ENCODE measurements around the gene CTR9. TPM values are rescaled to one million over a fixed set of nuclear protein-coding genes. Genes with fewer than 3 reads are reported as not detected.

Gene CTR9
- total RNA-seq, 1 donor from 2014 or later = 39.8 TPM

DNA sequence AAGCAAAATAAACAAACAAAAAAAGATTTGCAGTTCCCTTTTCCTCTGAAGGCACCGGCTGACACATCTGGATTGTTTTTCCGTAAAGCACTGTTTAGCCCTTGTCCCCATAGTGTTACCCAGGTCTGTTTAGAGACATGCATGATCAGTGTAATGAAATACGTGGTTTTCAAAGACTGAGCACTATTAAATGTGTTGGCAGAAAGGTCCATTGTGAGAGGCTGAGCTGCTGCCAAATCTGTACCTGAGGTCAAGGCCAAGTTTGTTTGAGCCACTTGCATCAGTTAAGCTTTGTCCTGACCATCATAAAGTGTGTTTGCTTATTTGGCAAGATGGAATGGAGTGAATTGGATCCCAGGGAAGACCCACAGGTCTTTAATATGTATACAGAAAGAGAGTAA lies 26.3 kb downstream of the CTR9 start:
- Mint-ChIP-seq H3K27me3 (ENCODE audit: low read depth) (no peaks in the 10 kb centered on the region), H3K36me3 (ENCODE audit: low read depth) (peaks cover 16% of the 10 kb centered on the region), H3K27ac (ENCODE audit: unreplicated experiment) (no peak overlapping the region), H3K4me3 (no peak overlapping the region), H3K9me3 (no peaks in the 10 kb centered on the region), H3K4me1 (no peaks in the 10 kb centered on the region)
- TF ChIP-seq, protein P1, sequence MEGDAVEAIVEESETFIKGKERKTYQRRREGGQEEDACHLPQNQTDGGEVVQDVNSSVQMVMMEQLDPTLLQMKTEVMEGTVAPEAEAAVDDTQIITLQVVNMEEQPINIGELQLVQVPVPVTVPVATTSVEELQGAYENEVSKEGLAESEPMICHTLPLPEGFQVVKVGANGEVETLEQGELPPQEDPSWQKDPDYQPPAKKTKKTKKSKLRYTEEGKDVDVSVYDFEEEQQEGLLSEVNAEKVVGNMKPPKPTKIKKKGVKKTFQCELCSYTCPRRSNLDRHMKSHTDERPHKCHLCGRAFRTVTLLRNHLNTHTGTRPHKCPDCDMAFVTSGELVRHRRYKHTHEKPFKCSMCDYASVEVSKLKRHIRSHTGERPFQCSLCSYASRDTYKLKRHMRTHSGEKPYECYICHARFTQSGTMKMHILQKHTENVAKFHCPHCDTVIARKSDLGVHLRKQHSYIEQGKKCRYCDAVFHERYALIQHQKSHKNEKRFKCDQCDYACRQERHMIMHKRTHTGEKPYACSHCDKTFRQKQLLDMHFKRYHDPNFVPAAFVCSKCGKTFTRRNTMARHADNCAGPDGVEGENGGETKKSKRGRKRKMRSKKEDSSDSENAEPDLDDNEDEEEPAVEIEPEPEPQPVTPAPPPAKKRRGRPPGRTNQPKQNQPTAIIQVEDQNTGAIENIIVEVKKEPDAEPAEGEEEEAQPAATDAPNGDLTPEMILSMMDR (conservative IDR thresholded peaks at IDR 0.05) = no peak
- no peak for DNase-seq (ENCODE audit: low read depth, low spot score)

DNA sequence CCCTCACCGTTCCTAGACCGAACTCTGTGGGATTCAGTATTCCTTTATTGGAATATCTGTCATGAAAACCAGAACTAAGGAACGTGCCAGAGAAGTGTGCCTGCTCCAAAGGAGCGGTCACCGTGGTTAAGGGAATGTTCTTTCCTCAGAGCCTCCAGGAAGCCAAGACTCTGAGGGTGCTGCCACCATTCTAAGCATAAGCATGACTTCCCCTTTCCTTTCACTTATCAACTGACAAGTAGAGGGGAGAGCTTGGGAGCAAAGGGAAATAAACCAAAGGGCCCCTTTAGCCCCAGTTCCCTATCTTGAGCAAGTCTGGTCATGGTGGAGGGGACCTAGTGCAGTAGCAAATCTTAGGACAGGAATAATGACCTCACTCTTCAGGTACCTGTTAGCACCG lies 26.8 kb downstream of the CTR9 start:
- H3K4me1 Mint-ChIP-seq = no peaks in the 10 kb centered on the region
- TF ChIP-seq, protein P1 (conservative IDR thresholded peaks at IDR 0.05) = no peak
- peaks cover 16% of the 10 kb centered on the region for H3K36me3 Mint-ChIP-seq (ENCODE audit: low read depth)
- H3K9me3 Mint-ChIP-seq = no peaks in the 10 kb centered on the region
- H3K4me3 Mint-ChIP-seq = no peak overlapping the region
- no peaks in the 10 kb centered on the region for H3K27me3 Mint-ChIP-seq (ENCODE audit: low read depth)
- no peak overlapping the region for H3K27ac Mint-ChIP-seq (ENCODE audit: unreplicated experiment)
- DNase-seq (ENCODE audit: low read depth, low spot score) = no peak

DNA sequence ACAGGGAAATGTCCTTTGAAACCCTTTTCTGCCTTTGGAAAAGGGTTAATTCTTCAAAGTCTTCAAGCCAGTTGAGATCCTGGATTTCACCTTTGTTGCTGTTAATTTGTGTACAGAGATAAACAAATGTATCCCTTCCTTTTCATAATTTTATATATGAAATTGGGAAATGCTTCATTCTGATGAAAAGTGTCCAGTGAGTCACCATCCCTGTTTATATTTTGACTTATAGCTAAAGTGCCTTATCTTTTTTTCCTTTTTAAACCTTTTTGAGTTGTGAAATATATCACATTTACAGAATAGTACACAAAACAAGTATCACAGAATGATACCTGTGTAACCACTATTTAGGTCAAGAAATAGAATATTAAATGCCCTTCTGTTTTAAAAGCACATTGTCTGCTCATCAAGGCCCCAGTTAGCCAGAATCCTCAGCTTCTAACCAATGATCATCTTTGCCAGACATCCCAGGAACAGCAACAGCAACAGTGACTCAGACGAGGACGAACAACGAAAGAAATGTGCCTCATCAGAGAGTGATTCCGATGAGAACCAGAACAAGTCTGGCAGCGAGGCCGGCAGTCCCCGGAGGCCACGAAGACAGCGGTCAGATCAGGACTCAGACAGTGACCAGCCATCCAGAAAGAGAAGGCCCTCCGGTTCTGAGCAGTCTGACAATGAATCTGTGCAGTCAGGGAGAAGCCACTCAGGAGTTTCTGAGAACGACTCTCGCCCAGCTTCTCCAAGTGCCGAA lies 27.3 kb downstream of the CTR9 start:
- H3K4me1 Mint-ChIP-seq = no peaks in the 10 kb centered on the region
- TF ChIP-seq, protein P1 (conservative IDR thresholded peaks at IDR 0.05) = no peak
- H3K9me3 Mint-ChIP-seq = no peaks in the 10 kb centered on the region
- no peaks in the 10 kb centered on the region for H3K27me3 Mint-ChIP-seq (ENCODE audit: low read depth)
- H3K27ac Mint-ChIP-seq (ENCODE audit: unreplicated experiment) = no peak overlapping the region
- H3K36me3 Mint-ChIP-seq (ENCODE audit: low read depth) = peaks cover 16% of the 10 kb centered on the region
- H3K4me3 Mint-ChIP-seq = no peak overlapping the region
- DNase-seq (ENCODE audit: low read depth, low spot score) = no peak

DNA sequence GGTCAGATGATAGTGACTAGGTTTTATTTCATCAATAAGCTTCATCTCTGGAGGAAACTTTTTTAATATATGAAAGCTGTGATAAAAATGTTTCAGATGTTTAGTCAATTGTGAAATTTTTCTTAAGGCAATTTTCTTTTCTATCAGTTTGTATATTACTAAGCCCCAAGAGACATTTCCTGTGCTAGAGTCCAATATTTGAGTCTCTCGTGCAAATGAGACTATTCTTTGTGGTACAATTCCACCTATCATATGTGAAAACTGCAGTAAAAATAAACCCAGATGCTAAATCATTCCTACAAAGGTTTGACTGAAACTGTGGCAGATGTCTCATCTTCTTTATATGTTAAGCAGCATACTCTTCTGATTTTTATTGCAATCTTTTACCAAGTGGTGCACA lies 28.0 kb downstream of the CTR9 start:
- H3K4me1 Mint-ChIP-seq = peaks cover 3% of the 10 kb centered on the region
- peaks cover 16% of the 10 kb centered on the region for H3K36me3 Mint-ChIP-seq (ENCODE audit: low read depth)

DNA sequence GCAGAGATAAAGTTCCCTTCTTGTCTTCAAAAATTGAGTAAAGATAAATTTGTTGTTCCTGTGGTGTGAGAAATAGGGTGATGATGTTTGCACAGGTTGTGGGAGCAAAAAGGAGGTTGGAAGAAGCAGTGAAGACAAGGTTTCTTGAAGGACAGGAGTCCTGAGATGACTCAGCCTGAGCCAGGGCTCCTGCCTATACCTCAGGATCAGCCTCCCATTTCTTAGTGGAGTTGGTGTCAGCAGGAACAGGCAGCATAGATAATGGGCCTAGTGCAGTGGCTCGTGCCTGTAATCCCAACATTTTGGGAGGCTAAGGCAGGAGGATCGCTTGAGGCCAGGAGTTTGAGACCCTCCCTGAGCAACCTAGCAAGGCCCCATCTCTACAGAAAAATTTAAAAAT lies 29.0 kb downstream of the CTR9 start:
- DNase-seq (ENCODE audit: low read depth, low spot score) = no peak
- no peak overlapping the region for H3K4me3 Mint-ChIP-seq

More for the DNA sequence above, 28.0 kb downstream of the CTR9 start:
- TF ChIP-seq, protein P1 (conservative IDR thresholded peaks at IDR 0.05) = no peak
- DNase-seq (ENCODE audit: low read depth, low spot score) = no peak
- Mint-ChIP-seq H3K4me3 (no peak overlapping the region), H3K9me3 (no peaks in the 10 kb centered on the region), H3K27me3 (ENCODE audit: low read depth) (no peaks in the 10 kb centered on the region), H3K27ac (ENCODE audit: unreplicated experiment) (no peak overlapping the region)

More for the DNA sequence above, 29.0 kb downstream of the CTR9 start:
- TF ChIP-seq, protein P1 (conservative IDR thresholded peaks at IDR 0.05) = no peak
- Mint-ChIP-seq H3K27me3 (ENCODE audit: low read depth) (no peaks in the 10 kb centered on the region), H3K27ac (ENCODE audit: unreplicated experiment) (no peak overlapping the region), H3K4me1 (peaks cover 13% of the 10 kb centered on the region), H3K9me3 (no peaks in the 10 kb centered on the region), H3K36me3 (ENCODE audit: low read depth) (peaks cover 16% of the 10 kb centered on the region)

Measured in neural crest cell (in vitro differentiated cells).